MM.1S (cell line): ENCODE results near the gene ELP6.

Experiments used
- DNase-seq: peaks from one replicate; pipeline ENCODE4 v3.0.0-alpha.2; 2015
- H2AFZ ChIP-seq: fragments of 300-600 bp; sonication (generic); 2 replicates; pipeline ENCODE4 v1.6.0; 2016; ENCODE audit warnings: antibody characterized with exemption, low read length
- H3F3A ChIP-seq: fragments of 300-600 bp; sonication (generic); 2 replicates; pipeline ENCODE4 v1.6.1; 2016; ENCODE audit warnings: mild to moderate bottlenecking, antibody characterized with exemption, low read length, moderate library complexity, mixed read lengths; ENCODE audit not compliant: insufficient read depth
- H3K27ac ChIP-seq: fragments of 300-600 bp; sonication (generic); 2 replicates; pipeline ENCODE4 v1.5.1; 2016; ENCODE audit warnings: mild to moderate bottlenecking, low read length
- H3K27me3 ChIP-seq: fragments of 300-600 bp; sonication (generic); replicated peaks from 2 replicates; pipeline ENCODE4 v1.6.0; 2016; ENCODE audit warnings: low read length; ENCODE audit not compliant: insufficient read depth
- H3K36me3 ChIP-seq: fragments of 300-600 bp; sonication (generic); replicated peaks from 2 replicates; pipeline ENCODE4 v1.6.1; 2016; ENCODE audit warnings: mild to moderate bottlenecking, low read length, mixed read lengths; ENCODE audit not compliant: insufficient read depth
- H3K4me1 ChIP-seq: fragments of 300-600 bp; sonication (generic); 2 replicates; pipeline ENCODE4 v1.6.1; 2016; ENCODE audit warnings: low read length, mixed read lengths
- H3K4me2 ChIP-seq: fragments of 300-600 bp; sonication (generic); 2 replicates; pipeline ENCODE4 v1.6.0; 2016; ENCODE audit warnings: low read depth, low read length
- H3K4me3 ChIP-seq: fragments of 300-600 bp; sonication (generic); 2 replicates; pipeline ENCODE4 v1.5.1; 2016; ENCODE audit warnings: low read length, mixed read lengths
- H3K79me2 ChIP-seq: fragments of 300-600 bp; sonication (generic); 2 replicates; pipeline ENCODE4 v1.6.1; 2016; ENCODE audit warnings: mixed run types, low read length, mixed read lengths
- H3K9ac ChIP-seq: fragments of 300-600 bp; sonication (generic); 2 replicates; pipeline ENCODE4 v1.6.1; 2016; ENCODE audit warnings: low read length, mixed read lengths
- H3K9me2 ChIP-seq: fragments of 300-600 bp; sonication (generic); replicated peaks from 2 replicates; pipeline ENCODE4 v1.6.1; 2016; ENCODE audit warnings: mild to moderate bottlenecking, low read length, mixed read lengths; ENCODE audit not compliant: insufficient read depth
- H3K9me3 ChIP-seq: fragments of 300-600 bp; sonication (generic); replicated peaks from 2 replicates; pipeline ENCODE4 v1.6.1; 2016; ENCODE audit warnings: mild to moderate bottlenecking, low read length, mixed read lengths; ENCODE audit not compliant: insufficient read depth
- H4K20me1 ChIP-seq: fragments of 300-600 bp; sonication (generic); 2 replicates; pipeline ENCODE4 v1.6.1; 2016; ENCODE audit warnings: mild to moderate bottlenecking, low read length, moderate library complexity, mixed read lengths; ENCODE audit not compliant: insufficient read depth
- EZH2 ChIP-seq: fragments of 300-600 bp; sonication (generic); optimal IDR thresholded peaks from 2 replicates; pipeline ENCODE3; 2017; ENCODE audit warnings: low read depth, mild to moderate bottlenecking, antibody characterized with exemption, low read length, mixed read lengths
- EZH2phosphoT487 ChIP-seq: fragments of 300-600 bp; sonication (generic); IDR thresholded peaks from 2 replicates; pipeline ENCODE4 v1.6.1; 2018; ENCODE audit warnings: antibody characterized with exemption, low read length
- TF ChIP-seq, protein P1 (sequence below): fragments of 300-600 bp; sonication (generic); IDR thresholded peaks from 2 replicates; pipeline ENCODE4 v1.5.1; 2016; ENCODE audit warnings: antibody characterized with exemption, low read length, mixed read lengths

Gene ELP6

DNA sequence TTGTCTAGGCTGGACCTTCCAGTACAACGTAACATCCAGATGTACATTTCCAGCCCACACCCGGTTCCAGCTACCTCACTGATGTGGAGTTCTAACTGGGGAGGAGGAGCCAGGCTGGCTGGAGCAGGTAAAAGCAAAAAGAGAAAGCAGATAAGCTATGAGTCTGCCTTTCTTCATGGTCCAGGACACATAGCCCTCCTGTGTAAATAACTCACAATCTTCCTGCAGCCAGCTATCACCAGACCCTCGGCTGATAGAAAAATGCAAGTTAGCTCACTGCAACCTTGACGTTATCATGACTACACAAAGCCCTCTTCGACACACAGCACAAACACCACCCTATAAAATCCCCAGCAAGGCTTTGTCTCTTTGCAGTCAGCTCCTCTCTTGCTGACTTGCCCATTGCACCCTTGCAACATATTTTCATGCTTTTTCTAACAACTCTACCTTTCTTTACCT is 20.5 kb upstream of the ELP6 start:
- no peak overlapping the region for H2AFZ ChIP-seq
- H4K20me1 ChIP-seq: no peaks in the 10 kb centered on the region
- TF ChIP-seq, protein P1, sequence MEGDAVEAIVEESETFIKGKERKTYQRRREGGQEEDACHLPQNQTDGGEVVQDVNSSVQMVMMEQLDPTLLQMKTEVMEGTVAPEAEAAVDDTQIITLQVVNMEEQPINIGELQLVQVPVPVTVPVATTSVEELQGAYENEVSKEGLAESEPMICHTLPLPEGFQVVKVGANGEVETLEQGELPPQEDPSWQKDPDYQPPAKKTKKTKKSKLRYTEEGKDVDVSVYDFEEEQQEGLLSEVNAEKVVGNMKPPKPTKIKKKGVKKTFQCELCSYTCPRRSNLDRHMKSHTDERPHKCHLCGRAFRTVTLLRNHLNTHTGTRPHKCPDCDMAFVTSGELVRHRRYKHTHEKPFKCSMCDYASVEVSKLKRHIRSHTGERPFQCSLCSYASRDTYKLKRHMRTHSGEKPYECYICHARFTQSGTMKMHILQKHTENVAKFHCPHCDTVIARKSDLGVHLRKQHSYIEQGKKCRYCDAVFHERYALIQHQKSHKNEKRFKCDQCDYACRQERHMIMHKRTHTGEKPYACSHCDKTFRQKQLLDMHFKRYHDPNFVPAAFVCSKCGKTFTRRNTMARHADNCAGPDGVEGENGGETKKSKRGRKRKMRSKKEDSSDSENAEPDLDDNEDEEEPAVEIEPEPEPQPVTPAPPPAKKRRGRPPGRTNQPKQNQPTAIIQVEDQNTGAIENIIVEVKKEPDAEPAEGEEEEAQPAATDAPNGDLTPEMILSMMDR: no peak
- TF ChIP-seq EZH2phosphoT487 (no peak), EZH2 (no peak)
- H3K79me2 ChIP-seq: no peaks in the 10 kb centered on the region
- H3K9me3 ChIP-seq: no peaks in the 10 kb centered on the region
- no peak overlapping the region for H3K4me2 ChIP-seq
- H3K36me3 ChIP-seq: no peaks in the 10 kb centered on the region
- H3K4me1 ChIP-seq: no peaks in the 10 kb centered on the region
- no peak overlapping the region for H3K9ac ChIP-seq
- H3K27ac ChIP-seq: no peak overlapping the region
- DNase-seq: no peak
- H3K9me2 ChIP-seq: no peaks in the 10 kb centered on the region
- H3F3A ChIP-seq: no peaks in the 10 kb centered on the region
- no peak overlapping the region for H3K4me3 ChIP-seq
- no peaks in the 10 kb centered on the region for H3K27me3 ChIP-seq

GRCh38 chr3:47533481-47533880 is 20.0 kb upstream of the ELP6 start:
- Histone ChIP-seq H3K4me2 (no peak overlapping the region), H3K36me3 (no peaks in the 10 kb centered on the region), H3K4me3 (no peak overlapping the region), H3K27me3 (no peaks in the 10 kb centered on the region), H3K27ac (no peak overlapping the region), H3K4me1 (no peaks in the 10 kb centered on the region), H3K79me2 (no peaks in the 10 kb centered on the region), H3K9ac (no peak overlapping the region), H3K9me3 (no peaks in the 10 kb centered on the region), H3K9me2 (no peaks in the 10 kb centered on the region), H2AFZ (no peak overlapping the region), H3F3A (no peaks in the 10 kb centered on the region), H4K20me1 (no peaks in the 10 kb centered on the region)
- TF ChIP-seq, protein P1: no peak
- DNase-seq: no peak

DNA sequence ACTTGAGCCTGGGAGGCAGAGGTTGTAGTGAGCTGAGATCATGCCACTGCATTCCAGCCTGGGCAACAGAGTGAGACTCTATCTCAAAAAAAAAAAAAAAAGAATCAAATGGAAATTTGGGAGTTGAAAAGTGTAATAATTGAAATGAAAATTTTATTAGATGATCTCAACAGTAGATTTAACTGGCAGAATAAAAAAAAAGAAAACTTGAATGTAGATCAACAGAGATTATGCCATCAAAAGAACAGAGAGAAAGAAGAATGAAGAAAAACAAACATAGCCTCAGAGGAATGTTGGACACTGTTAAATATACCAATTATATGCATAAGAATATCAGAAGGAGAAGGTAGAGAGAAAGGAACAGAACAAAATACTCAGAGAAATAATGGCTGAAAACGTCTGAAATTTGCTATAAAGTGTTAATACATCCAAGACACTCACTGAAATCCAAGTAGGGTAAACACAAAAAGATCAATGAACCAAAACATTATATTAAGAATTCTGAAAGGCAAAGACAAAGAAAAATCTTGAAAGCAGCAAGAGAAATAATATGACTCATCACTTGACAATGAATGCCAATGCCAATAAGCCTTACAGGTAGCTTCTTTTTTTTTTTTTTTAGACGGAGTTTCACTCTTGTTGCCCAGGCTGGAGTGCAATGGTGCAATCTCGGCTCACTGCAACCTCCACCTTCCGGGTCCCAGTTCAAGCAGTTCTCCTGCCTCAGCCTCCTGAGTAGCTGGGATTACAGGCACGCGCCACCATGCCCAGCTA is 14.6 kb upstream of the ELP6 start:
- no peaks in the 10 kb centered on the region for H3K9me2 ChIP-seq
- TF ChIP-seq EZH2: no peak
- no peak for TF ChIP-seq EZH2phosphoT487
- TF ChIP-seq, protein P1: no peak
- no peaks in the 10 kb centered on the region for H4K20me1 ChIP-seq
- H3K36me3 ChIP-seq: no peaks in the 10 kb centered on the region
- 0 out of 2 replicates have a peak overlapping the region, but pooled peaks have one; percentile 27 for H2AFZ ChIP-seq
- no peak overlapping the region for H3K4me3 ChIP-seq
- 0 out of 2 replicates have a peak, but pooled peaks cover 3% of the 10 kb centered on the region for H3F3A ChIP-seq
- H3K79me2 ChIP-seq: no peaks in the 10 kb centered on the region
- H3K9me3 ChIP-seq: no peaks in the 10 kb centered on the region
- no peak overlapping the region for H3K27ac ChIP-seq
- peak overlapping the region; percentile 27; the same call in 1 of the 2 replicates for H3K4me2 ChIP-seq
- no peak overlapping the region for H3K9ac ChIP-seq
- peaks cover 4% of the 10 kb centered on the region for H3K4me1 ChIP-seq
- no peak for DNase-seq
- no peaks in the 10 kb centered on the region for H3K27me3 ChIP-seq
